GM21381 (cell line): Measurements from ENCODE around the gene C2orf81.
"Not testable (repeated sequence)": the region's sequence is repeated elsewhere in the genome, so short reads cannot be mapped to it uniquely, and the experiment has no call there.

ENCODE experiments used
- ATAC-seq: cut with Tn5 transposase; IDR thresholded peaks from one replicate; pipeline ENCODE4 v1.9.1; 2021; ENCODE audit warnings: mild to moderate bottlenecking, moderate library complexity; ENCODE audit not compliant: unreplicated experiment

C2orf81 gene

GRCh38 chr2:74421221-74421870, at the start of gene C2orf81, which contains the start of gene WDR54:
Gene C2orf81, minus strand, starts transcription at chr2:74421619. Its CDS starts 59 bp downstream, at chr2:74421560.
Gene WDR54, plus strand, starts transcription at chr2:74421730. Its CDS starts 424 bp downstream, at chr2:74422154.
- peak; percentile 90 for ATAC-seq

GRCh38 chr2:74470742-74471141, 49.3 kb upstream of the C2orf81 start:
- ATAC-seq: not testable (repeated sequence)

- ATAC-seq: no peak
Observed at GRCh38 chr2:74464406-74464805, 43.0 kb upstream of the C2orf81 start.

GRCh38 chr2:74462786-74463105, 41.3 kb upstream of the C2orf81 start:
- ATAC-seq: no peak

- ATAC-seq: no peak
Observed at GRCh38 chr2:74462054-74462785, 40.8 kb upstream of the C2orf81 start.

- ATAC-seq: no peak
Observed at GRCh38 chr2:74461187-74462053, 40.0 kb upstream of the C2orf81 start.

DNA sequence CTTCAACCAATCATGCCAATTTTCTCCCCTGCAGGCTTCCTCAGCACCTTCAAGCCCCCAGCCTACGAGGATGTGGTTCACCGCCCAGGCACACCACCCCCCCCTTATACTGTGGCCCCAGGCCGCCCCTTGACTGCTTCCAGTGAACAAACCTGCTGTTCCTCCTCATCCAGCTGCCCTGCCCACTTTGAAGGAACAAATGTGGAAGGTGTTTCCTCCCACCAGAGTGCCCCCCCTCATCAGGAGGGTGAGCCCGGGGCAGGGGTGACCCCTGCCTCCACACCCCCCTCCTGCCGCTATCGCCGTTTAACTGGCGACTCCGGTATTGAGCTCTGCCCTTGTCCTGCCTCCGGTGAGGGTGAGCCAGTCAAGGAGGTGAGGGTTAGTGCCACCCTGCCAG, 38.8 kb upstream of the C2orf81 start:
- not testable (repeated sequence) for ATAC-seq

DNA sequence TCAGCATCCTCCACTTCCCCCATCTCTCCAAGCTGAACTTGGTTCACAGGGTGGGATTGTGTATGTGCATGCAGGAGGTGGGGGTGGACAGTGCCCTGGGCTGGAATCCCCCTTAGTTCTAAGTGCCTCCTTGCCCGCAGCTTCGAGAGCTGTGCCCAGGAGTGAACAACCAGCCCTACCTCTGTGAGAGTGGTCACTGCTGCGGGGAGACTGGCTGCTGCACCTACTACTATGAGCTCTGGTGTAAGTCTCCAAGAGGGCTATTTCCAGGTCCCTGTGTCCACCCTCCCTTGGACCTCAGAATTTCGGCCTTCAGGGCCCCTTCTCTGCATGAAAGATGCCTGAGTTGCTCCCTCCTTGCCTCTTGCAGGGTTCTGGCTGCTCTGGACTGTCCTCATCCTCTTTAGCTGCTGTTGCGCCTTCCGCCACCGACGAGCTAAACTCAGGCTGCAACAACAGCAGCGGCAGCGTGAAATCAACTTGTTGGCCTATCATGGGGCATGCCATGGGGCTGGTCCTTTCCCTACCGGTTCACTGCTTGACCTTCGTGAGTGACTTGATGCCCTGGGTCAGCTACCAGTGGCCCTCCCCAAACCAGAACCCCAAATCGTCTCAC, 38.2 kb upstream of the C2orf81 start:
- ATAC-seq: not testable (repeated sequence)

GRCh38 chr2:74458938-74459363, 37.5 kb upstream of the C2orf81 start:
- ATAC-seq: no peak

GRCh38 chr2:74458132-74458937, 36.9 kb upstream of the C2orf81 start, which contains the start of gene WBP1:
Gene WBP1, plus strand, starts transcription at chr2:74458438. Its CDS starts 165 bp downstream, at chr2:74458603.
- peak; percentile 77 for ATAC-seq

DNA sequence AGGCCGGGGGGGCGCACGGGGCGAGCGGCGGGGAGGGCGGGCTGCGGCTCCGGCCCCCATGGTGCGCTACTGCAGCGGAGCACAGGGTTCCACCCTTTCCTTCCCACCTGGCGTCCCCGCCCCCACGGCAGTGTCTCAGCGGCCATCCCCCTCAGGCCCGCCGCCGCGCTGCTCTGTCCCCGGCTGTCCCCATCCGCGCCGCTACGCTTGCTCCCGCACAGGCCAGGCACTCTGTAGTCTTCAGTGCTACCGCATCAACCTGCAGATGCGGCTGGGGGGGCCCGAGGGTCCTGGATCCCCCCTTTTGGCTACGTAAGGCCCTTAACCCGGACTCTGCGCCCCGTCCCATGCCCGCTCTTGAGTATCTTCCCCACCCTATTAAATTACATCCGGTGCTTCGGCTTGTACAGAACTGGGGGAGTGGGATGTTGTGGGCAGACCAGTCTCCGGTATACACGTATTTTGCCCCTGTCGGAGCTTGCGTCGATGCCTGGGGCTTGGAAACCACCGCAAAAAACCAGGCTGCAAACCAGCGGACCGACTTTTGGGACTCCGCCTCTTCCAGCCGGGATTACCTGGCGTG, 36.2 kb upstream of the C2orf81 start:
- peak; percentile 23 for ATAC-seq

DNA sequence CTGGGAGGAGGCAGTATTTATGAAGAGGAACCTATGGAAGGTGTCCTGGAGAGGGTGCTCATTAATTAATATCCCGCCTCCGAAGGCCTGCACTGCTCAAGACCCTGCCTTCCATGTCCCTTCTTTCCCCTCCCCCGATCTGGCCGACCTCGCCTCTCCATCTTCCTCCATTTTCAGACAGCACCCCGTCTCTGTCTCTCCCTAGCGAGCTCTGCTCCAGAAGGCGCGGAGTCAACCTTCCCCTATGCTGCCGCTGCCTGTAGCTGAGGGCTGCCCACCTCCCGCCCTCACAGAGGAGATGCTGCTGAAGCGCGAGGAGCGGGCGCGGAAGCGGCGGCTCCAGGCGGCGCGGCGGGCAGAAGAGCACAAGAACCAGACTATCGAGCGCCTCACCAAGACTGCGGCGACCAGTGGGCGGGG, 35.7 kb upstream of the C2orf81 start:
- no peak for ATAC-seq

DNA sequence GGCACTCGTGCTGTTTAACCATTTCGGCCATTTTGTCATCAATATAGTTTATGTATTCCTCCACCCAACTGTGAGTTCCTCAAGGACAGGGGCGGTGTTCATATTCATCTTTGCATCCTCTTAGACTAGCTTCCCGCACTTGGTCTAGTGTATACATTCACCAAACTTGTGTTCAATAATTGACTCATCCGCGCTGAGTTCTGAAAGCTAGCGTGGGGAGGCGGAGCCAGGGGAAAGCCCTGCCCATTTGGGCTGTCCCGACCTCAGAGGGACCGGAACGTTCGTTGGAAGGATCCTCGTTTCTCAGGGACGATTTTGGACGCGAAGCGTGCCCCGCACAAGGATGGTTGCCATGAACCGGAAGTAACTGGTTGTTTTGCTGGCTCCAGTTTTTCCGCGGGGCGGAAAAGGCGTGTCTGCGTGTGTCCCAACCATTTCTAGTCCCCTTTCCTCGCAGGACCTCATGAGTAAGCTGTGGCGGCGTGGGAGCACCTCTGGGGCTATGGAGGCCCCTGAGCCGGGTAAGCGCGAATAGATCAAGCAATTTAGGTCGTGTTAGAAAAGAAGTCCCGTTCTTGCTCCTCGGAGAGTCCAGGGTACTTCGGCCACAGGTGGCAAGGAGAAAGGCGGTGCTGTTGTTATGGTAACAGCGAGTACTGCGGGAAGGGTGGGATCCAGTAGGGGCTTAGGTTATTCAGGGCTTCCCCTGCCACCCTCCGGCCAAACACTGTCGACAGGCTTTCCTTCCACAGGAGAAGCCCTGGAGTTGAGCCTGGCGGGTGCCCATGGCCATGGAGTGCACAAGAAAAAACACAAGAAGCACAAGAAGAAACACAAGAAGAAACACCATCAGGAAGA, 33.5 kb upstream of the C2orf81 start, which contains the start of gene INO80B:
TSS of gene INO80B (plus strand) at position 434 of the 858 bp plus-strand sequence. CDS start at position 464, 30 bp downstream.
- peak; percentile 42 for ATAC-seq

DNA sequence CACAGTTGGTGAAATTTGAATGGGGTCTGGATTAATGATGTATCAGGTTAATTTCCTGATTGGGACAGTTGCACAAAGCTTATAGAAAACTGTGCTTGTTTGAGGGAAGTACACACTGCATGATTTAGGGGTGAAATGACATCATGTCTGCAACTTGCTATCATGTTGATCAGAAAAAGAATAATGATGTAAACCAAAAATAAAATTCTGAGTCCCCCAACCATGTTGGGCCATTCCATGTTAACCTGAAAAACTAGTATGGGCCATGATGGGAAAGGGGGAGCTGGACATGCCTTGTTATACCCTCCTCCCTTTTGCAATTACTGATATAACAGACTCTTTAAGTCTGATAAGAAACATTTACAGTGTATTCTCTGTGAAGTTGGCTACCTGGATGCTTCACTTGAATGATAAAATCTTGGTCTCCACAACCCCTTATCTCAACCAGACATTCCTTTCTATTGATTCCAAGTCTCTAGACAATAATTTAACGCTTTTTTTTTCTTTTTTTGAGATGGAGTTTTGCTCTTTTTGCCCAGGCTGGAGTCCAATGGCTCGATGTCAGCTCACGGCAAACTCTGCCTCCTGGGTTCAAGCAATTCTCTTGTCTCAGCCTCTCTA, 29.3 kb upstream of the C2orf81 start:
- ATAC-seq: no peak

DNA sequence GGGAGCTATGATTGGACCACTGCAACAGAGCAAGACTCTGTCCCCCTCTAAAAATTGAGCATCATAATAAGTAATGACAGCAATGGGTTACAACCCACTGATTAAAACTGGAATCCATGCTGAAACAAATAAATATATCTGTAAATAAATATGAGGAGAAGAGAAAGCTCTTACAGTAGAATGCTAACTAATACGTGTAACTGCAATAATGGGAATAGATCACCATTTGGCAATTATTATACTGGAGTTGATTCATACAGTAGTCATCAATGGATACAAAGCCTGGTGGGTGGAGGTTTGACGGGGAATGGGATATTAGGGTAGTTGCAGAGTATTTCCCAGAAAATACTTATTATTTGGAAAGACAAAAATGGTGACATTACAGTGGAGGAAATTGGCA, 27.4 kb upstream of the C2orf81 start:
- no peak for ATAC-seq

DNA sequence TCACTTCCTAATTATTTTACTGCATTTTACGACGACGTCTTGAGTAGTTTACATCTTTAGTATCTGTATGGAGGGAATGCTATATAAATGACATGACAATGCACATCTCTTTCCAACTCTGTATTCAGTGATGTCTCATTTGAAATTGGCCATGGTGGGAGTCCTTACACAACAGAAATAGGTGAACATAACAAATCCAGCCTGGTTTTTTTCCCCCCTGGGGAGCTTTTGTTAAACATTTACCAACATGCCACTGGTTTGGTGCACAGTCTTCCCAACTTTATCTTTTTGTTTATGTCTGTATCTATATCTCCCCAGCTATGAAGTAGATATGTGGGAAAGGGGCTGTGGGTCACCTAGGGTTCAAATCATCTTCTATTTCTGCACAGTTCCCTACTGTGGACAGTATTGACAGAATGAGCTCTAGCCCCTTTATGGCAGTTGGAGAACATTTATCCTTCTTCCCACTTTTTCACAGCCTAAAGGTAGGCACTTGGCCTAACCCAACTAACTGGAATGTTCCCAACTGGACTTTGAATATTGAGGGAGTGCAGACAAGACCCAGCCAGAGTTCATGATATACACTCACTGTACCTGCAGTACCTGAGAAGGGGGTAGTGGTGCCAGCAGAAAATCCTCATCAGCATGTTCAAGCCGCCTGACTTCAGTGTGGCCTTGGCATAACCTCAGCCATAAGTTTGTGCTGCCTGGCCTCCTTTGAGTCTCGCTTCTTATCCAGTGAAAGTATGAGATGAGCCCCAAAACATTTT, 26.0 kb upstream of the C2orf81 start:
- ATAC-seq: no peak
